Endothelial cell of umbilical vein (primary cell): Measurements from ENCODE around the gene SRD5A1. TPM values are rescaled to one million over a fixed set of nuclear protein-coding genes. Genes with fewer than 3 reads are reported as not detected.

Source experiments
- BruUV-seq: library from RNA; stranded (reverse); fragments of 400-500 nt; replicated peaks from 2 replicates; lab custom pipeline; 2021; lab: Mats Ljungman, UMichigan
- CTCF ChIA-PET: fragments of 300-600, 350-600 bp; sonication (Branson Sonifier 250); formaldehyde crosslinking; loops from one replicate; lab custom pipeline; 2021; ENCODE audit warnings: antibody characterized with exemption, inconsistent platforms; lab: Charles Lee
- POLR2A ChIA-PET: fragments of 300-600, 350-600 bp; sonication (Branson Sonifier 250); formaldehyde crosslinking; loops from one replicate; lab custom pipeline; 2021; ENCODE audit warnings: antibody characterized with exemption, inconsistent platforms; lab: Charles Lee
- DNase-seq: peaks from one replicate; pipeline ENCODE4 v3.0.0-alpha.2; 2011; ENCODE audit warnings: low read depth, low spot score
- FAIRE-seq: peaks from 2 replicates; lab custom pipeline; 2011; peaks lifted over from hg19 to GRCh38; lab: Jason Lieb, UNC
- H2AFZ ChIP-seq: 2 replicates; pipeline ENCODE4 v1.6.0; 2012; ENCODE audit warnings: low read depth, low read length, control low read depth, inconsistent platforms
- H3K27ac ChIP-seq: 2 replicates; pipeline ENCODE4 v1.5.1; 2011; ENCODE audit warnings: low read depth, mild to moderate bottlenecking, control low read depth, low read length, moderate library complexity; ENCODE audit not compliant: insufficient read depth
- H3K27me3 ChIP-seq, 2 experiments: 2 replicates each; pipeline versions ENCODE4 v1.6.0 to v1.6.1; 2011; ENCODE audit warnings: low read length in 2 of 2, mixed read lengths in 1 of 2; ENCODE audit not compliant: control insufficient read depth in 2 of 2, insufficient read depth in 2 of 2
- H3K36me3 ChIP-seq, 2 experiments: 2 replicates in 1 of 2; 3 replicates in 1 of 2; pipeline ENCODE4 v1.5.1; 2011; ENCODE audit warnings: low read length in 2 of 2, mild to moderate bottlenecking in 1 of 2, moderate library complexity in 1 of 2; ENCODE audit not compliant: control insufficient read depth in 2 of 2, insufficient read depth in 2 of 2; ENCODE audit errors: extremely low read depth in 1 of 2
- H3K4me1 ChIP-seq: 3 replicates; pipeline ENCODE4 v1.5.1; 2011; ENCODE audit warnings: mild to moderate bottlenecking, low read length; ENCODE audit not compliant: control insufficient read depth, insufficient read depth; ENCODE audit errors: extremely low read depth
- H3K4me2 ChIP-seq: 2 replicates; pipeline ENCODE4 v1.6.1; 2011; ENCODE audit warnings: low read length, control low read depth, mixed read lengths; ENCODE audit not compliant: insufficient read depth
- H3K4me3 ChIP-seq, 3 experiments: fragments of 200-600 bp in 1 of 3; sonication (generic), shearing (Covaris generic) in 1 of 3; replicated peaks in 1 of 3; 2 replicates each; pipeline ENCODE4 v1.5.1; 2011 to 2016; ENCODE audit warnings: control low read depth in 3 of 3, low read length in 3 of 3, mild to moderate bottlenecking in 2 of 3, inconsistent platforms in 1 of 3, low read depth in 1 of 3, moderate library complexity in 1 of 3; ENCODE audit not compliant: insufficient read depth in 1 of 3
- H3K79me2 ChIP-seq: 2 replicates; pipeline ENCODE4 v1.6.0; 2012; ENCODE audit warnings: low read length, inconsistent platforms; ENCODE audit not compliant: control insufficient read depth, insufficient read depth
- H3K9ac ChIP-seq: replicated peaks from 2 replicates; pipeline ENCODE3; 2011; ENCODE audit warnings: low read length, control low read depth; ENCODE audit not compliant: insufficient read depth; ENCODE audit errors: extremely low read depth
- H3K9me1 ChIP-seq: replicated peaks from 3 replicates; pipeline ENCODE4 v1.6.0; 2011; ENCODE audit warnings: mild to moderate bottlenecking, low read length; ENCODE audit not compliant: control insufficient read depth, insufficient read depth; ENCODE audit errors: extremely low read depth
- H3K9me3 ChIP-seq: replicated peaks from 2 replicates; pipeline ENCODE4 v1.5.1; 2012; ENCODE audit warnings: low read length, inconsistent platforms; ENCODE audit not compliant: control insufficient read depth, insufficient read depth
- H4K20me1 ChIP-seq: replicated peaks from 2 replicates; pipeline ENCODE3; 2011; ENCODE audit warnings: mild to moderate bottlenecking, low read length; ENCODE audit not compliant: control insufficient read depth, insufficient read depth; ENCODE audit errors: extremely low read depth
- CTCF ChIP-seq, 2 donors: IDR thresholded peaks; 1 replicate in 1 of 2; 2 replicates in 1 of 2; pipeline ENCODE4 v1.5.1; 2011; ENCODE audit warnings: low read length in 2 of 2, mild to moderate bottlenecking in 2 of 2, moderate library complexity in 2 of 2, control low read depth in 1 of 2, inconsistent platforms in 1 of 2, low read depth in 1 of 2; ENCODE audit not compliant: insufficient read depth in 1 of 2; ENCODE audit errors: extremely low read depth in 1 of 2
- EZH2 ChIP-seq: IDR thresholded peaks from 2 replicates; pipeline ENCODE4 v1.6.1; 2012; ENCODE audit warnings: borderline replicate concordance, low read depth, mild to moderate bottlenecking, moderate library complexity, low read length, inconsistent platforms; ENCODE audit not compliant: severe bottlenecking
- FOS ChIP-seq: IDR thresholded peaks from 2 replicates; pipeline ENCODE4 v1.6.1; 2011; ENCODE audit warnings: mild to moderate bottlenecking, low read length, moderate library complexity, borderline replicate concordance; ENCODE audit not compliant: insufficient read depth
- GATA2 ChIP-seq: IDR thresholded peaks from 2 replicates; pipeline ENCODE4 v1.7.0; 2011; ENCODE audit warnings: low read depth, mild to moderate bottlenecking, moderate library complexity, mixed read lengths, low read length; ENCODE audit not compliant: insufficient read length, insufficient read depth
- JUN ChIP-seq: IDR thresholded peaks from 2 replicates; pipeline ENCODE4 v1.6.1; 2011; ENCODE audit warnings: borderline replicate concordance, low read depth; ENCODE audit not compliant: insufficient read length, insufficient read depth
- MAX ChIP-seq: IDR thresholded peaks from 2 replicates; pipeline ENCODE4 v1.6.1; 2011; ENCODE audit not compliant: insufficient read depth, insufficient read length
- MYC ChIP-seq: IDR thresholded peaks from one replicate; pipeline ENCODE4 v1.6.1; 2011; ENCODE audit warnings: mild to moderate bottlenecking, low read depth, low read length
- POLR2A ChIP-seq: IDR thresholded peaks from 2 replicates; pipeline ENCODE4 v1.6.1; 2012; ENCODE audit warnings: low read depth, mild to moderate bottlenecking, control low read depth, low read length
- POLR2AphosphoS5 ChIP-seq: IDR thresholded peaks from 2 replicates; pipeline ENCODE4 v1.6.1; 2012; ENCODE audit warnings: low read depth, mild to moderate bottlenecking, control low read depth, low read length, moderate library complexity; ENCODE audit not compliant: insufficient read depth
- dilution Hi-C: fragments of 300-500 bp; cut with MboI; formaldehyde crosslinking; loops from one replicate; pipeline ENCODE4 v1.15.0; 2019; ENCODE audit warnings: low sequenced_read_pairs; ENCODE audit not compliant: extremely low pct_ligation_motif_present
- intact Hi-C: fragments of 100-400 bp; cut with micrococcal nuclease; formaldehyde crosslinking; loops from one replicate; pipeline ENCODE4 v1.10.0; 2022
- polyA plus RNA-seq, 4 experiments: library from polyadenylated mRNA; depleted of rRNA in 3 of 4; stranded (reverse) in 3 of 4; unstranded in 1 of 4; fragments of >200 nt; gene quantifications; 2 replicates each; pipeline versions ENCODE4 v1.2.1 to v1.2.3, GENCODE V29; 2011 to 2012; ENCODE audit warnings: missing spikeins in 1 of 4
- total RNA-seq: library from RNA; stranded (reverse); gene quantifications from 2 replicates; pipeline ENCODE4 v1.2.3, GENCODE V29; 2021

SRD5A1 gene
- total and polyA plus RNA-seq, 2 donors (not counting 3 experiments of a cell fraction or from before 2014, with no cell fraction given) = 11.6 to 14.8 TPM

GRCh38 chr5:6604341-6604740, 28.9 kb upstream of the SRD5A1 start:
- CTCF ChIA-PET = no interaction called here
- Histone ChIP-seq H3K4me2 (no peak overlapping the region), H3K27ac (no peak overlapping the region), H3K79me2 (no peaks in the 10 kb centered on the region), H3K4me3 (no peak overlapping the region), H2AFZ (no peak overlapping the region), H3K9me1 (no peaks in the 10 kb centered on the region), H3K9ac (no peak overlapping the region), H4K20me1 (no peaks in the 10 kb centered on the region), H3K9me3 (no peaks in the 10 kb centered on the region), H3K4me1 (no peaks in the 10 kb centered on the region), H3K27me3 (no peaks in the 10 kb centered on the region), H3K36me3 (peaks cover 46 to 48% of the 10 kb centered on the region in 2 experiments)
- no peak for TF ChIP-seq JUN
- no peak for TF ChIP-seq POLR2AphosphoS5
- TF ChIP-seq FOS = no peak
- no peak for TF ChIP-seq GATA2
- TF ChIP-seq CTCF (IDR thresholded peaks at IDR 0.05; ENCODE audit: extremely low read depth in 1 of 2, insufficient read depth in 1 of 2, low read depth in 1 of 2, low read length in 2 of 2) = no peak
- no peak for TF ChIP-seq MAX
- TF ChIP-seq POLR2A = no peak
- TF ChIP-seq MYC = no peak
- no peak for TF ChIP-seq EZH2
- FAIRE-seq = no peak
- no peak for DNase-seq
- intact Hi-C loops (no loop called here), dilution Hi-C loops (no loop called here)
- no TSS peak for BruUV-seq
- POLR2A ChIA-PET = no interaction called here
